Non-pigmented ciliary epithelial cell (primary cell): ENCODE data around the gene TMUB1.

ENCODE experiments used
- DNase-seq: peaks from one replicate; pipeline ENCODE4 v3.0.0-alpha.2; 2010; ENCODE audit warnings: low read depth

Gene TMUB1

DNA sequence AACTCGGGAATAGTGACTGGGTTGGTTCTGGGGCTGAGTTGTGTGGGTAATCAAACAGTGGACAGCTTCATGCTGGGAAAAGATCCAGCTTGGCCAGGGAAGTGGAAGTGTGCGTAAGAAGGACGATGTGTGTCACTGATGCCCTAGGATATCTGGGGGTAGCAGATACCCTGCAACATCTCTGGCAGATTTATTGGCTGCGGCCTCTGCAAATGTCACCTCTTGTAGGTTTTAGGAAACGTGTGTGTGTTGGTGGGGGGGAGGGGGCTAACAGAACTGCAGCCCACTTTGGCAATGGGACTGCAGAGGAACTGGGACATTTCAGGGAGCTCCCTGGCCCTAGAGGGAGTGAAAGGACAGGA, 2.0 kb upstream of the TMUB1 start:
- DNase-seq, result no peak

DNA sequence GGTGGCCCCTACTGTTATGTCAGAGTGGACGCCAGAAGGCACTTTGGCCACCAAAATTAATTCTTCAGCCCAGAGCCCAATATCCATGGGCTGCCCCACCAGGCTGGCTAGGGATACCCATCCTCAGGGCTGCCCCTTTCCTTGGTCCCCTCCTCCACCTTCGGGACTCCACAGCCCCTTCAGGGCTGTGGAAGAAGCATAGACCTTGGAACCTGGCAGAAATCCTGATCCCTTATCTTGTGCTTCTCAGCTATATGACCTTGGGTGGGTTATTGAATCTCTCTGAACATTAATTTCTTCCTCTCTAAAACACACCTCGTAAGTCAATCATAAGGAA, 499 bp upstream of the TMUB1 start:
- DNase-seq, result no peak

DNA sequence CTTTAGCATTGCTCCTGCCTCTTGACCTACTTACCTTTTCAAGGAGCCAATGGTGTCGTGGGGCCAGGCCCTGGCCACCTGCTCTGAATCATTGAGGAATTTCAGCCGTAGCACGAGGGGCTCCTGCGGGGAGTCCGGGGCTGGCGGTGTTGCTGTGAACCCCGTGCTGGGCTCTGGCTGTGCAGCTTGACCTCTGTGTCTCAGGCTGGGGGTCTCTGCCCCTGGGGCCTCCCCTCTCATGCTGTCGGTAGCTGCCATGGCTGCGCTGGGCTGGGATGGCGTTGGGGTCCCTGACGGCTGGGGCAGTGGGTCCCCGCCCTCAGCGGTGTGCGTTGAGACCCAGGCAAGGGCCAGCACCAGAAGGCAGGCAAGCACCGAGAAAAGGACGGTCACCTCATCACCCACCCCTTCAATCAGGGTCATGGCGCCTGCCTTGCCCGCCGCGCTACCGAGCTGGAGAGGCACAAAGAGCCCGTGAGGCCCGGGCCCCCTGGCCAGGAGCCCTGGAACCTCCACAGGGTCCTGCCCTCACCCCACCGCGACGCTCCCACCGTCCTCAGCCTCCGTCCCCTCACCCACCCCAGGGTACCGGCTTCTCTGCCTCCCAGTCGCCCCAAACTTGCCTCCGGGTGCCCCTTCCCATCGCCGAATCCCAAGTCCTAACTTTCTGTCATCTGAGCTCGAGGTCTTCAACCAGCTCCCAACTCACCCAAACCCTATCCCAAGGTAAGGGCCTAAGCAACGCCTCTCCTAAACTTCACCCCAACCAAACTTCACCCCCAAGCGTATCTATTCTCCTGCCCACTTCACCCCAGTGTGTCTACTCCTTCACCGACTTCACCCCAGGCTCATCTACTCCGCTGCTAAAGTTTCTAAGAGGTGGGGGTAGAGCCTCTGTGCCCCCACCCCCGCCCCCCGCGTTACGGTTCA, 887 bp downstream of the TMUB1 start:
- no peak for DNase-seq

DNA sequence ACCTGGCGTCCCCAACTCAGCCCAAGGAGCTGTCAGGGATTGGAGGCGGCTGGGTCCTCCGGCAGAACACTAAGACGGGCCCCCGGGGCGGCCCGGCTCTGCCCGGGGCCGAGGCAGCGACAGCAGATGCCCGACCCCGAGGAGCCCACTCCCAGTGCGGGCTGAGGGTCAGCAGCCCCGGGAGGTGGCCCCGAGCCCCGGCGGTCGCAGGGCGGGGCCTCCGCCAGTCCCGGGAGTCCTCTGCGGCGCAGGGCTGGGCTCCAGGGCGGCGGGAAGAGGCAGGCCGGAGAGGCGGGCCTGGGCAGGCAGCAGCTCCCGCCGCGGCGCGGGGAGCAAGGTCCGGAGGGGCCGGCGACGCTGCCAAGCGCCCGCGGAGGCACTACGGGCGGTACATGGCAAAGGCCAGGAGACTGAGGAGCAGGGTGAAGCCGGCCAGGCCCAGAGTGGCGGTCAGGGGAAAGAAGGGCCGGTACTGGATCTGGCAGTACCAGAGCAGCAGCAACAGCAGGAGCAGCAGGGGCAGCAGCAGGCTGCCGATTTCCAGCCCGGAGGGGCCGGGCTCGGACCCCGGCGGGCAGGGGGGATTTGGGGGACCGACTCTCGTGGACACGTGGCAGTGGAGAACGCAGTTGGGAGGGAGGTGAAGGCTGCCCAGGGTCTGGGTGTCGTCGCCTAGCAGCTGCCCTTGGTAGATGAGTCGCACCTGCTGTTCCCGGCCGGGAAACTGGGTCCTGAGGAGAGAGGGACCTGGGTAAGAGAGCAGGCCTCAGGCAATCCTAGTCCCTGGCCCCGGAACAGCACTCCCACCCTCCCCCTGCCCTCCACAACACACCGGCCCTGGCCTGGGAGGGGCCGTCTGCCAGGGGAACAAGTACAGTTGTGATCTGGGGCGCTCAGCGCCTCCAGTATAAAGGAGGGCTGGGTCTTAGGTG, 1.9 kb downstream of the TMUB1 start:
- DNase-seq, result no peak

DNA sequence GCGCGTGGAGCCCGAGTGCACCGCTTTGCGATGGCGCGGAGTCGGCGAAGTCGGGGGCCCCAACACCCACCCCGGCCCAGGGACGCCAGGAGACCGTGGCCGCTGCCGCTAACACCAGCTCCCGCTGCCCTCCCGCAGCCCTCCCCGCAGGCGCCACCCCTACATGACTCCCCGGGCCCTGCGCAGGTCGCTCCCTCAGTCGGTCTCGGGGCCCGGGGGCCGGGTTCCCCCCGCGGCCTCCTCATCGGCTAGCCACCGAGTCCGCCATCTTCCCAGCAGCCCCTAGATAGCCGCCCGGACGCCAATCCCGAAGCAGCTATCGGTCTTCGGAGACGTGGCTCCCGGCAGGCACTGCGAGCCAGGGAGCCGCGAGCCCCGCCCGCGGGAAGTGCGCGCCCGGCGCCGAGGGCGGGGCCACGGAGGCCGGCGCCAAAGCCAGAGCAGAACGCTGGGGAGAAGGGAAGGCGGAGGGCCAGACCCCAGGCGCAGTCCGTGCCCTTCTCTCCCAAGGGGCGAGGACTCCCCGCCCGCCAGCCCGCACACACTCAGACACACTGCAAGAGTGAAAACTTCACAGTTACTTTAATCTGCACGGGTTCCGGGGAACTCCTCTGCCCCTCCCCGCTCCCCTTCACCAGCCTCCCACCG, 2.6 kb downstream of the TMUB1 start, which contains the start of gene FASTK:
Gene FASTK (minus strand): TSS at position 288 of the 648 bp plus-strand sequence. CDS start 43 bp downstream, at position 245.
- no peak for DNase-seq

DNA sequence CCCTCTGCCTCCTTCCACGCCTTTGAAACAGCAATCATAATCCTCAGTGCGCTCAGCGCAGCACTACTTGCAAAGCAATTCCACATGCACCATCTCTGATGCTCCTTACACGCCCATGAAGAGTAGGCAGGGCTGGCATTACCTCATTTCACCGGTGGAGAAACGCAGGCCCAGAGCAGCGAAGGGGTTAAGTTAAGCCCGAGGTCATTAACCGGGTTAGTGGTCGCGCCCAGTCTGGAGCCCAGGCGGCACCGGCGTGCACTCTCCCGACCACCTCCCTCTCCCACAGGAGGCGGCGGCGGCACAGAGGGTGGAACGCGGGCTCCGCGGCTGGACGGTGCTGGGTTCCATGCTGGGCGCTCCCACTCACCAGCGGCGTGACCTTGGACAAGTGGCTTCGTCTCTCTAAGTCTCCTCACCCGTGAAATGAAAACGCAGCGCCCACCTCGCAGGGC, 3.2 kb downstream of the TMUB1 start:
- no peak for DNase-seq

DNA sequence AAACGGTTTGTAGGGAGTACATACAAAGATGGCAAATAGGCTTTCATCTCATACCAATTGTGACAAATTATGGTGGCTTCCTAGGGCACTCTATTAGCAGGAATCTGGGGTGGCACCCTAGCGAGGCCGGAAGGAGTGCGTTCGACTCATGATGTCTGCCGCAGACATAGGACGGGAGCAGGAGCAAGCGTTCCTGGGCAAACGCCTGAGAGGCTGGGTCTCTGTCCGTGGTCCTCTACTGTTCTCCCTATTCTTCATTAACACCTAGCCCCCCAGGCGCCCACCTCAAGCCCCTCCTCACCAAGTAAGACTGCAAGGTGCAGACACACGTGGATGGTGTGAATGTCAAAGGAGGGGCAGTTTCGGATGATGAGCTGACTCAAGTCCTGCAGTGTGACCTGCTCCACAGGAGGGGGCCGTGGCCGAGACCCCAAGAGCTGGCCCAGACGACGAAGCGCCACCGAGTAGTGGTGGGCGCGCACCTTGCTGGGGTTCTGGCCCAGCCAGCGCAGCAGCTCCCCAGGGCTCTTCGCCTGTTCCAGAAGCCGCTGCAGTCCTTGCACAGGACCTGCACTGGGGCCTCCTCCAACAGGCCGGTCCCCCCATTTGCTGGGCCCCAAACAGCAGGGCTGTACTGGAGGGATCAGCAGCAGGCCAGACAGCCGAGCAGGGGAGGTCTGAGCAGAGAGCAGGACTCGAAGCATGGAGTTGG, 3.9 kb downstream of the TMUB1 start:
- no peak for DNase-seq

DNA sequence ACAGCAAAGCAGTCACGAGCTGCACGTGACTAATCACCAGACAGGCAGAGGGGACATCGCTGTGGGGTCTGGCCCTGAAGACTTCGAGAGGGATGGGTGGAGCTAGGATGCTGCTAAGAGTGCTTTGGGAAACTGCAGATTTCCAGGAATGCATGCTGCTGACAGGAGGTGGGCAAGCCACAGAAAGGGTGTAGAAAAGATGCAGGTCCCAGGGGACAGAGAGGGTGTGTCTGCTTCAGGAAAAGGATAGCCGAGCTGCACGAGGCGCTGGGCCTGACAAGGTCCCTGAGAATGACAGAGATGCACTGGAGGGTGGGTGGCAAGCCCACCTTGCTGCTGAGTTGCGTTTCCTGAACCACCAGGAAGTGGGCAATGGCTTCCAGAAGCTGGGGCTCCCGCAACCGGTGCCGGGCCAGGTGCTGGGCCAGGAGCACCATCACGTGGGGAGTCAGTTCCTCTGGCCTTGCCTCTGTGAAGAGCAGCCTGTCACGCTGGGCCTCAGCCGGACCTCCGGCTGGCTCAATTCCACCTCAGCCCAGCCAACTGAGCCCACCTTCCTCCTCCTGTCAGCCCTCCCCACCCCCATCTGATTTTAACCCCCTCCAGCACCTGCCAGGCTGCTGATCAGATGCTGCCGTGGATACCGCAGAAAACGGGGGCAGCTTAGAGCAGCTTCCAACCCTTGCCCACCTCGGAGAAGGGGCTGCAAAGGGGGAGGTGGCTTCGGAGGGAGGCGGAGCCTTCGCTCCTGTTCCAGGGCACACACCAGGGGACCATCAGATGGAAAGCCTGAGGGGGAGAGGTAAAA, 4.9 kb downstream of the TMUB1 start:
- no peak for DNase-seq

DNA sequence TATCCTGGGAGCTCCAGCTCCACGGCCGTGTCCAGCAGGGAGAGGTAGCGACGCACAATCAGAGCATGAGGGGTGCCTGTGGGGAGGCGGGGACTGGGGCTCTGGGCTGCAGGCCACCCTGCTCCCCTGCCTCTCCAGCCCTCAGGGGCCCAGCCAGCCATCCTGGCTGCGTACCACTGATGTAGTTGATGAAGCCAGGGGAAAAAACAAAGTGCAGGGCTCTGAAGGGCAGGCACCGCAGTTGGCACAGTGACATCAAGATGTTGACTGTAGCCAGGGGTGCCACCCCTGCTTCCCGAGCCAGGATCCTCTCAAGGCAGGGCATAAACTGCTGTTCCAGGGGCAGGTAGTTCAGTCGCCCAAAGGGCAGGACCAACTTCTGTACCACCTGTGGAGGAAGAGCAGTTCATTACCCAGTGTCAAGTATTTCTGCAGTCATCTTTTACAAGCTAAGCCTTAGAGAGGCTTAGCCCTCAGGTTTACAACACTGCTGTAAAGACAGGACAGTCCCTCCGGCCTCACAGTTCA, 5.5 kb downstream of the TMUB1 start:
- no peak for DNase-seq

DNA sequence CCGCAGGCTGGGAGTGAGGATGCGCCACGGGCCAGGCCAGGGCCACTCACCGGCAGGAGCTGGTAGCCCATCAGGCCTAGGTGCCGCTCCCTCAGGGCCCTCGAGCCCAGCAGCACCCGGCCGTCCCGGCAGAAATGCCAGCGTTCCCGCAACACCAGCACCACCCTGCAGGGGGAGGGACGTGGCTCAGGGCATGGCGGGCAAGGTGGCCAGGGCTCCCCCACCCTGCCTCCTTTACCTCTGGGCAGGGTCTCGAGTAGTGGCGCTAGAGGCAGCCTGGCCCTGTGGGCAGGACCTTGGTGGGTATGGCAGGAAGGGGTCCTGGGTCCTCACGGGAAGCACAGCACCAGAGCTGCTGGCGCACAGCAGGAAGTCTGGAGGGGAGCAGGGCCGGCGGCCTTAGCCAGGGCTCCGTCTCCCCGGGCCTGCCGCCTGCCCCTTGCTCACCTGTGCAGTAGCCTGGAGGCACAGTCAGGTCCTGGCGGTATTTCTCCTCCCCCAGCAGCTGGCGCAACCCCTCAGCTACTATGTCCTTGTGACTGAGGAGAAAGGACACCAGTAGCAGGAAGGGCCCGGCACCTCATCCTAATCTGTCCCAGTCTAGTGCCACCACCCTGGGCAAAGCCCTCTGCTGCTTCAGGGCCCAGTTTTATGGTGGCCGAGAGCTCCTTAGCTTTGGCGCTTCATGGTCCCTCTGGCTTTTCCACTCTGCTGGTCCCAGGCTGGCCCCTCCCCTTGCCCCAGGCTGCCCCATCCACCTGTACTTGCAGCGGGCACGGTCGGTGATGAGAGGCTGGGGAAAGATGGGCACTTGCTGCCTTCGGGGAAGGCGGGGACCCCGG, 6.2 kb downstream of the TMUB1 start:
- no peak for DNase-seq

DNA sequence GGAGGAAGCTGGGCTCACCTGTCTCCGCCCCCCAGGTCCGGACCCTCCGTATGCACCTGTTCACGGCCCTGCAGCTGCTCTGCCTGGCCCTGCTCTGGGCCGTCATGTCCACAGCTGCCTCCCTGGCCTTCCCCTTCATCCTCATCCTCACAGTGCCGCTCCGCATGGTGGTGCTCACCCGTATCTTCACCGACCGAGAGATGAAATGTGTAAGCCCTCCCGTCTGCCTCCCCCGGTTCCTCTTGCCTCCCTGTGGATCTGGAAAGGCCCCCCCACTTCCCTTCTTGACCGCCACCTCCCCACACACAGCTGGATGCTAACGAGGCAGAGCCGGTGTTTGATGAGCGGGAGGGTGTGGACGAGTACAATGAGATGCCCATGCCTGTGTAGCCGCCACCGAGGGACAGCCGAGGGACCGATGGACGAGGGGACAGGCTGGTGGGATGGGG, 7.3 kb downstream of the TMUB1 start:
- no peak for DNase-seq

DNA sequence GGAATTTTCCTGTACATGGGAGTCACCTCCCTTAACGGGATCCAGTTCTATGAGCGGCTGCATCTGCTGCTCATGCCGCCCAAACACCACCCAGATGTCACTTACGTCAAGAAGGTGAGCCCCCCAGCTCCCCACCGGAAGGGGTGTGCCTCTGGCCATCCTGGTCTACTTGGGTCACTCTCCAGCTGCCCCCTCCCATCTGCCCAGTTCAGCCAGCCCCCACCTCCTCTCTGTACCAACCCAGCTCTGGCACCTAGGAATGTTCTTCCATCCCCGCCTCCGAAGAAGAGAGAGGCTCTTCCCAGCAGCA, 7.7 kb downstream of the TMUB1 start:
- DNase-seq, result no peak

DNA sequence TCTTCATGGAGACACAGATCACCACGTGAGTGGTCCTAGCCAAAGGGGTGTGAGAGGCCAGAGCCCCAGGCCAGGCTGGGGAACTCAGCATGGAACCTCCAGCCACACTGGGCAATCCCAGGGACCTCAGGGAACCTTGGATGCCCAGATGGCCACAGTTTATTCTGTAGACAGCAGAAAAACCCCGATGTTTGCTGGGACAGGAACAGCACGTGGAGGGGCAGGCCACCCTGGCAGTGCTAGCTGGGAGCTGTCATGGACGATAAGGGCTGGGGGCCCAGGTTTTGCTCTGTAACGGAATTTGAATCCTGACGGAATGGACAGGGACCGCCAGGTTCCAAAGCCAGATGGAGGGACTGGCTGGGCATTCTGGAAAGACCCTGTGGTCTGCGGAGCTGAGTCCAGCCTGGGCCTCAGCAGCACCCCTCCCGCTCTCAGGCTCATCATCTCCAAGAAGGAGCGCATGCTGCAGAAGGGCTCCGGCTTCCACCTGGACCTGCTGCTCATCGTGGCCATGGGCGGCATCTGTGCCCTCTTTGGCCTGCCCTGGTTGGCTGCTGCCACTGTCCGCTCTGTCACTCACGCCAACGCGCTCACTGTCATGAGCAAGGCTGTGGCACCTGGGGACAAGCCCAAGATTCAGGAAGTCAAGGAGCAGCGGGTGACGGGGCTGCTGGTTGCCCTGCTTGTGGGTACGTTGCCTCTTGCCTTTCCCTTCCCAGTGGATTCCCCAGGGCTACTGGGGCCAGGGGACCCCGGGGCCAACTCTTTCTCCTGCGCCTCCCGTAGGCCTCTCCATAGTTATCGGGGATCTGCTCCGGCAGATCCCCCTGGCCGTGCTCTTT, 8.3 kb downstream of the TMUB1 start:
- DNase-seq, result no peak

DNA sequence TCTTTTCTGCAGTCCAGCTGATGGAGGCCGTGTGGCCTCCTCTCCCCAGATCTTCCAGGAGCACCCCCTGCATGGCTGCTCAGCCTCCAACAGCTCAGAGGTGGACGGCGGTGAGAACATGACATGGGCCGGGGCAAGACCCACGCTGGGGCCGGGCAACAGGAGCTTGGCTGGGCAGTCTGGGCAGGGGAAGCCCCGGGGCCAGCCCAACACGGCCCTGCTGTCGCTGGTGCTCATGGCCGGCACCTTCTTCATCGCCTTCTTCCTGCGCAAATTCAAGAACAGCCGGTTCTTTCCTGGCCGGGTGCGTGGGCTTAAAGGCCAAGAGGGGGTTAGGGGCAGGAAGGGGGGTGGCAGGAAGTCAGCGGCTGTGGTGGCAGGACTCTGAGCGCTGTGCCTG, 9.3 kb downstream of the TMUB1 start:
- DNase-seq, result no peak

DNA sequence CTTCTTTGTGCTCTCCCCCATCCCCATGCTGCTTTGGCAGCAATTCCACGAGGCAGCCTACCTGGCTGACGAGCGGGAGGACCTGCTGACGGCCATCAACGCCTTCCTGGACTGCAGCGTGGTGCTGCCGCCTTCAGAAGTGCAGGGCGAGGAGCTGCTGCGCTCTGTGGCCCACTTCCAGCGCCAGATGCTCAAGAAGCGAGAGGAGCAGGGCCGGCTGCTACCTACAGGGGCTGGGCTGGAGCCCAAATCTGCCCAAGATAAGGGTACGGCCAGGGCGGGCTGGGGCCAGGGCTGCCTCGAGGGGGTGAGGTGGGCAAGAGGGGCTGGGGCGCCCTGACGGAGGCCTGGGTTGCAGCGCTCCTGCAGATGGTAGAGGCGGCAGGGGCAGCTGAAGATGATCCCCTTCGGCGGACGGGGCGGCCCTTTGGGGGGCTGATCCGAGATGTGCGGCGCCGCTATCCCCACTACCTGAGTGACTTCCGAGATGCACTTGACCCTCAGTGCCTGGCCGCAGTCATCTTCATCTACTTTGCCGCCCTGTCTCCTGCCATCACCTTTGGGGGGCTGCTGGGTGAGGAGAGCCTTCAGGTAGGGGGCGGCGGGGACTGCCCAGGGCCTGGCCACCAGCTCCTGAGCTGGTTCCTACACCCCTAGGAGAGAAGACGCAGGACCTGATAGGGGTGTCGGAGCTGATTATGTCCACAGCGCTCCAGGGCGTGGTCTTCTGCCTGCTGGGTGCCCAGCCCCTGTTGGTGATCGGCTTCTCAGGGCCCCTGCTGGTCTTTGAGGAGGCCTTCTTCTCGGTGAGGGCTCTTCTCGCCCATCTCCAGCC, 12.0 kb downstream of the TMUB1 start:
- DNase-seq, result no peak

DNA sequence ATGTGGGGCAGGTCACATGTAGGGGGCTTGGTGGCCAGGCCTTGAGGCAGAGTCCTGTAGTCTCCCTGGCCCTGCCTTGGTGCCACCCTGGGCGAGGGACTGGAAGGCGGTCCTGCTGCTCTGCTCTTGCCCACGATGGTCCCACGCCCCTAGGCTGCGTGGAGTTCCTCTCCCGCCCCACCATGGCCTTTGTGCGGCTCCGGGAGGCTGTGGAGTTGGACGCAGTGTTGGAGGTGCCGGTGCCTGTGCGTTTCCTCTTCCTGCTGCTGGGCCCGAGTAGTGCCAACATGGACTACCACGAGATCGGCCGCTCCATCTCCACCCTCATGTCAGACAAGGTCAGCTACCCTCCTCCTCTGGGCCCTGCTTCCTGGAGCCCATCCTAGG, 12.7 kb downstream of the TMUB1 start:
- no peak for DNase-seq

DNA sequence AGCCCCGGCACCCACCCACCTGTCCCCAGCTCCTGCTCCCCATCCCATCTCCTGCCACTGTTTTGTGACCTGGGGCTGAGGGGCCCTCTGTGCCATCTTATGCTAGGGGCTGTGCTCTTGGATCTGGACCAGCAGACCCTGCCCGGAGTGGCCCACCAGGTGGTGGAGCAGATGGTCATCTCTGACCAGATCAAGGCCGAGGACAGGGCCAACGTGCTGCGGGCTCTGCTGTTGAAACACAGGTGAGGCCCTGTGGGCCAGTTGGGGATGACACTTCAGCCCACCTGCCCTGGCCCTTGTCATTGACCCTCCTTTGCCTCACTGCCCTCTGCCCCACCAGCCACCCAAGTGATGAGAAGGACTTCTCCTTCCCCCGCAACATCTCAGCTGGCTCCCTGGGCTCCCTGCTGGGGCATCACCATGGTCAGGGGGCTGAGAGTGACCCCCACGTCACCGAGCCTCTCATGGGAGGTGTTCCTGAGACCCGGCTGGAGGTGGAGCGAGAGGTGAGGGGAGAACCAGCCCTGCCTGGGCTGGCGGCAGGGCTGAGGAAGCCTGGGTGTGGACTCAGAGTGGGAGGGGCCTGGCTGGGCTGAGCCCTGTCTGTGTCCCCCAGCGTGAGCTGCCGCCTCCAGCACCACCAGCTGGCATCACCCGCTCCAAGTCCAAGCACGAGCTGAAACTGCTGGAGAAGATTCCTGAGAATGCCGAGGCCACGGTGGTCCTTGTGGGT, 13.3 kb downstream of the TMUB1 start:
- DNase-seq, result no peak
